ENCODE measurements around the gene MMP17.

The MMP17 gene

GRCh38 chr12:131850856-131851559, 22.8 kb downstream of the MMP17 start:
- peak; percentile 26 for DNase-seq

GRCh38 chr12:131851741-131852550, 23.8 kb downstream of the MMP17 start:
- no peak for DNase-seq

GRCh38 chr12:131852551-131853299, 24.5 kb downstream of the MMP17 start:
- DNase-seq, result no peak

- DNase-seq, result no peak
Observed at GRCh38 chr12:131853832-131854797, 25.9 kb downstream of the MMP17 start.

GRCh38 chr12:131854861-131855476, 26.8 kb downstream of the MMP17 start:
- DNase-seq, result no peak

GRCh38 chr12:131855521-131856142, 27.4 kb downstream of the MMP17 start:
- no peak for DNase-seq

GRCh38 chr12:131856366-131857097, 28.3 kb downstream of the MMP17 start:
- no peak for DNase-seq

GRCh38 chr12:131857908-131858850, 30.0 kb downstream of the MMP17 start:
- no peak for DNase-seq

GRCh38 chr12:131860472-131861260, 32.5 kb downstream of the MMP17 start:
- DNase-seq, result no peak

GRCh38 chr12:131861261-131862083, 33.3 kb downstream of the MMP17 start:
- no peak for DNase-seq

- DNase-seq, result no peak
Observed at GRCh38 chr12:131862084-131862441, 33.9 kb downstream of the MMP17 start.

GRCh38 chr12:131862600-131862993, 34.4 kb downstream of the MMP17 start:
- DNase-seq, result no peak

- DNase-seq, result no peak
Observed at GRCh38 chr12:131862994-131863710, 35.0 kb downstream of the MMP17 start.

- no peak for DNase-seq
Observed at GRCh38 chr12:131863711-131864396, 35.7 kb downstream of the MMP17 start.

GRCh38 chr12:131864469-131864868, 36.3 kb downstream of the MMP17 start:
- no peak for DNase-seq

GRCh38 chr12:131865180-131865875, 37.1 kb downstream of the MMP17 start:
- DNase-seq, result no peak
